Adrenal gland (tissue), 12 donors: ENCODE results near the gene ZBTB7C. TPM values are rescaled to one million over a fixed set of nuclear protein-coding genes. Genes with fewer than 3 reads are reported as not detected.

Experiments
- DNase-seq, 7 donors: peaks; one replicate each; pipeline ENCODE4 v3.0.0-alpha.2; 2019 to 2020
- H3K27ac ChIP-seq, 5 donors: fragments of 200-600 bp; sonication (generic) in 4 of 5; 1 replicate in 3 of 5; 2 replicates in 2 of 5; pipeline versions ENCODE4 v1.5.1 to v1.8.0; 2016 to 2020; ENCODE audit warnings: mild to moderate bottlenecking in 1 of 5
- H3K27me3 ChIP-seq: fragments of 200-600 bp; 2 replicates; pipeline ENCODE4 v1.8.0; 2021
- H3K36me3 ChIP-seq, 2 donors: fragments of 200-600 bp; replicated peaks in 1 of 2; 1 replicate in 1 of 2; 2 replicates in 1 of 2; pipeline versions ENCODE4 v1.5.1 to v1.8.0; 2018 to 2022
- H3K4me1 ChIP-seq, 2 donors: fragments of 200-600 bp; replicated peaks in 1 of 2; 1 replicate in 1 of 2; 2 replicates in 1 of 2; pipeline versions ENCODE4 v1.5.1 to v1.8.0; 2018 to 2021
- H3K4me3 ChIP-seq, 4 donors: fragments of 200-600 bp; sonication (generic) in 3 of 4; one replicate each; pipeline ENCODE4 v1.5.1; 2016 to 2018
- H3K9me3 ChIP-seq, 3 donors: fragments of 200-600 bp; sonication (generic) in 1 of 3; replicated peaks in 1 of 3; 1 replicate in 2 of 3; 2 replicates in 1 of 3; pipeline versions ENCODE4 v1.5.1 to v1.8.0; 2016 to 2021
- CTCF ChIP-seq, 6 experiments: fragments of 450-650 bp in 4 of 6; fragments of 200-600 bp in 2 of 6; sonication (generic) in 1 of 6; IDR thresholded peaks; 1 replicate in 5 of 6; 2 replicates in 1 of 6; pipeline versions ENCODE4 v1.5.1 to v1.8.0; 2016 to 2021; ENCODE audit warnings: antibody characterized with exemption in 6 of 6, mild to moderate bottlenecking in 2 of 6, moderate library complexity in 1 of 6
- POLR2A ChIP-seq, 2 donors: fragments of 450-650 bp; IDR thresholded peaks; one replicate each; pipeline ENCODE4 v1.6.1; 2017; ENCODE audit warnings: antibody characterized with exemption in 2 of 2, mild to moderate bottlenecking in 2 of 2, moderate library complexity in 1 of 2
- WGBS, 4 donors: extraction: QIAGEN DNeasy Blood & Tissue Kit in 2 of 4; methylation state at CpG; one replicate each; pipeline versions ENCODE4 v1.1.5 to v1.1.7; 2013 to 2017; 5-methylcytosine and 5-hydroxymethylcytosine counted together
- intact Hi-C, 2 donors: fragments of 100-400 bp; cut with DNase I; formaldehyde crosslinking; loops; one replicate each; pipeline versions ENCODE4 v1.14.1 to v1.15.0; 2022 to 2023
- polyA plus RNA-seq, 3 donors: library from polyadenylated mRNA; stranded (reverse); fragments of 200-250 nt in 2 of 3; fragments of 350-450 nt in 1 of 3; fragmentation: Illumina TruSeq in 1 of 3; extraction: RNeasy Lipid Tissue Mini Kit (QIAGEN cat#74804) in 1 of 3; gene quantifications; one replicate each; pipeline ENCODE4 v1.2.3, GENCODE V29; 2013 to 2014
- total RNA-seq, 9 donors: library from RNA; depleted of rRNA in 4 of 9; stranded (reverse); fragments of >200 nt in 4 of 9; fragments of 120-200 nt in 1 of 9; fragmentation: NEBNext Ultra II Directional in 1 of 9; extraction: Animal tissue kit (Norgen Biotek cat#: 25700) in 1 of 9; gene quantifications; one replicate each; pipeline versions ENCODE4 v1.1.0 to v1.2.4, GENCODE V29; 2013 to 2023
- donor health status: healthy with polysubstance abuse.
- donor health status: Bipolar disorder and iron deficiency.
- donor health status: DM: yes; HTN: yes; CAD: no.
- donor health status: DM: no; HTN: no; CAD: no.
- donor health status: DM: no; HTN: no; CAD: no.
- donor health status: DM: yes; HTN: yes; CAD: no.

ZBTB7C gene
- total and polyA plus RNA-seq, 12 donors, result 5.2 to 42.8 (median 26.8) TPM

- Histone ChIP-seq H3K27ac (no peak overlapping the region), H3K9me3 (no peaks in the 10 kb centered on the region), H3K27me3 (no peaks in the 10 kb centered on the region), H3K36me3 (no peaks in the 10 kb centered on the region), H3K4me3 (no peak overlapping the region), H3K4me1 (no peaks in the 10 kb centered on the region)
- TF ChIP-seq POLR2A (IDR thresholded peaks at IDR 0.05) (no peak), CTCF (IDR thresholded peaks at IDR 0.05) (no peak)
- DNase-seq, result no peak
- 87 to 92% (median 91%) methylated on average over 9 of the region's 9 CpGs for WGBS, 4 donors
- intact Hi-C loops, result no loop called here
Observed at GRCh38 chr18:48116873-48117630, 292.1 kb downstream of the ZBTB7C start.

GRCh38 chr18:48116017-48116416 lies 293.2 kb downstream of the ZBTB7C start:
- no peaks in the 10 kb centered on the region for H3K36me3 ChIP-seq
- H3K27me3 ChIP-seq, result no peaks in the 10 kb centered on the region
- no peak for DNase-seq
- H3K9me3 ChIP-seq, result no peaks in the 10 kb centered on the region
- WGBS, 4 donors, result 93 to 96% (median 93%) methylated on average over 7 of the region's 7 CpGs
- H3K4me1 ChIP-seq, result no peaks in the 10 kb centered on the region
- intact Hi-C loops, result no loop called here
- no peak overlapping the region for H3K27ac ChIP-seq
- TF ChIP-seq POLR2A (IDR thresholded peaks at IDR 0.05), result no peak
- TF ChIP-seq CTCF (IDR thresholded peaks at IDR 0.05), result no peak
- no peak overlapping the region for H3K4me3 ChIP-seq

GRCh38 chr18:48113691-48114090 lies 295.5 kb downstream of the ZBTB7C start:
- DNase-seq, result no peak
- Histone ChIP-seq H3K9me3 (no peaks in the 10 kb centered on the region), H3K27ac (no peak overlapping the region), H3K27me3 (no peaks in the 10 kb centered on the region), H3K36me3 (no peaks in the 10 kb centered on the region), H3K4me3 (no peak overlapping the region), H3K4me1 (no peaks in the 10 kb centered on the region)
- intact Hi-C loops, result no loop called here
- TF ChIP-seq CTCF (IDR thresholded peaks at IDR 0.05), result no peak
- TF ChIP-seq POLR2A (IDR thresholded peaks at IDR 0.05), result no peak
- 79 to 98% (median 92%) methylated on average over 7 to 8 of the region's 8 CpGs for WGBS, 4 donors

GRCh38 chr18:48111587-48111986 lies 297.6 kb downstream of the ZBTB7C start:
- DNase-seq, result no peak
- no peaks in the 10 kb centered on the region for H3K36me3 ChIP-seq
- TF ChIP-seq CTCF (IDR thresholded peaks at IDR 0.05) (no peak), POLR2A (IDR thresholded peaks at IDR 0.05) (no peak)
- intact Hi-C loops, result no loop called here
- no peaks in the 10 kb centered on the region for H3K9me3 ChIP-seq
- H3K27ac ChIP-seq, result no peak overlapping the region
- H3K4me3 ChIP-seq, result no peak overlapping the region
- 86 to 95% (median 89%) methylated on average over 5 of the region's 5 CpGs for WGBS, 4 donors
- peaks cover 6 to 9% of the 10 kb centered on the region in 2 donors for H3K4me1 ChIP-seq
- no peaks in the 10 kb centered on the region for H3K27me3 ChIP-seq
